Liver (tissue), 3 donors: ENCODE measurements around the gene RSBN1.

Experiments used
- EGR1 ChIP-seq, 2 donors: IDR thresholded peaks; 2 replicates each; pipeline ENCODE4 v1.6.1; 2016 to 2018; ENCODE audit warnings: antibody characterized with exemption in 2 of 2, low read depth in 2 of 2
- HNF4G ChIP-seq: IDR thresholded peaks from 2 replicates; pipeline ENCODE4 v1.6.1; 2016; ENCODE audit warnings: antibody characterized with exemption
- TAF1 ChIP-seq: conservative IDR thresholded peaks from 2 replicates; pipeline ENCODE4 v1.6.1; 2016; ENCODE audit warnings: antibody characterized with exemption, mild to moderate bottlenecking
- ZBTB33 ChIP-seq: IDR thresholded peaks from 2 replicates; pipeline ENCODE4 v1.6.1; 2016; ENCODE audit warnings: antibody characterized with exemption
- TF ChIP-seq, protein P1 (sequence below): fragments of 150-350 bp; IDR thresholded peaks from 2 replicates; pipeline ENCODE4 v1.5.1; 2017; ENCODE audit warnings: improper control_type of control experiment, low read depth, low read length; ENCODE audit not compliant: missing input control
- donor health status: healthy.
- donor health status: healthy.

GRCh38 chr1:113758631-113759332 is 53.5 kb downstream of the RSBN1 start:
- no peak for TF ChIP-seq TAF1
- TF ChIP-seq, protein P1, sequence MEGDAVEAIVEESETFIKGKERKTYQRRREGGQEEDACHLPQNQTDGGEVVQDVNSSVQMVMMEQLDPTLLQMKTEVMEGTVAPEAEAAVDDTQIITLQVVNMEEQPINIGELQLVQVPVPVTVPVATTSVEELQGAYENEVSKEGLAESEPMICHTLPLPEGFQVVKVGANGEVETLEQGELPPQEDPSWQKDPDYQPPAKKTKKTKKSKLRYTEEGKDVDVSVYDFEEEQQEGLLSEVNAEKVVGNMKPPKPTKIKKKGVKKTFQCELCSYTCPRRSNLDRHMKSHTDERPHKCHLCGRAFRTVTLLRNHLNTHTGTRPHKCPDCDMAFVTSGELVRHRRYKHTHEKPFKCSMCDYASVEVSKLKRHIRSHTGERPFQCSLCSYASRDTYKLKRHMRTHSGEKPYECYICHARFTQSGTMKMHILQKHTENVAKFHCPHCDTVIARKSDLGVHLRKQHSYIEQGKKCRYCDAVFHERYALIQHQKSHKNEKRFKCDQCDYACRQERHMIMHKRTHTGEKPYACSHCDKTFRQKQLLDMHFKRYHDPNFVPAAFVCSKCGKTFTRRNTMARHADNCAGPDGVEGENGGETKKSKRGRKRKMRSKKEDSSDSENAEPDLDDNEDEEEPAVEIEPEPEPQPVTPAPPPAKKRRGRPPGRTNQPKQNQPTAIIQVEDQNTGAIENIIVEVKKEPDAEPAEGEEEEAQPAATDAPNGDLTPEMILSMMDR, result no peak
- no peak for TF ChIP-seq EGR1 (IDR thresholded peaks at IDR 0.05; ENCODE audit: low read depth in 2 of 2)
- TF ChIP-seq HNF4G, result no peak
- no peak for TF ChIP-seq ZBTB33
